GM12878 (cell line): ENCODE data around the gene EME2. TPM values are rescaled to one million over a fixed set of nuclear protein-coding genes. Genes with fewer than 3 reads are reported as not detected.

Source experiments
- CEBPZ ChIP-seq: fragments of 150-350 bp; IDR thresholded peaks from 2 replicates; pipeline ENCODE4 v1.6.1; 2016; ENCODE audit warnings: low read depth, low read length
- EZH2 ChIP-seq: IDR thresholded peaks from 2 replicates; pipeline ENCODE4 v1.6.1; 2012; ENCODE audit warnings: low read depth, mild to moderate bottlenecking, control low read depth, inconsistent platforms, low read length, borderline replicate concordance; ENCODE audit not compliant: control insufficient read depth
- GABPA ChIP-seq: IDR thresholded peaks from 2 replicates; pipeline ENCODE4 v1.6.1; 2014; ENCODE audit warnings: antibody characterized with exemption, low read depth, mild to moderate bottlenecking, inconsistent platforms
- IRF5 ChIP-seq: fragments of 450-650 bp; IDR thresholded peaks from 2 replicates; pipeline ENCODE4 v1.6.1; 2017; ENCODE audit warnings: borderline replicate concordance
- MTA2 ChIP-seq: fragments of 450-650 bp; IDR thresholded peaks from 2 replicates; pipeline ENCODE4 v1.6.1; 2016; ENCODE audit warnings: low read depth, mild to moderate bottlenecking, moderate library complexity
- PKNOX1 ChIP-seq: fragments of 450-650 bp; IDR thresholded peaks from 2 replicates; pipeline ENCODE4 v1.6.1; 2016; ENCODE audit warnings: mild to moderate bottlenecking
- RAD21 ChIP-seq: IDR thresholded peaks from 2 replicates; pipeline ENCODE4 v1.6.1; 2011; ENCODE audit warnings: mild to moderate bottlenecking, low read depth, low read length, moderate library complexity; ENCODE audit not compliant: insufficient read depth
- SMARCA5 ChIP-seq: fragments of 450-650 bp; IDR thresholded peaks from 2 replicates; pipeline ENCODE4 v1.6.1; 2017; ENCODE audit warnings: mild to moderate bottlenecking
- SPI1 ChIP-seq: IDR thresholded peaks from 2 replicates; pipeline ENCODE4 v1.6.1; 2011; ENCODE audit warnings: low read depth, mild to moderate bottlenecking, low read length, moderate library complexity, borderline replicate concordance; ENCODE audit not compliant: insufficient read depth
- TBL1XR1 ChIP-seq: IDR thresholded peaks from 2 replicates; pipeline ENCODE4 v1.6.1; 2012; ENCODE audit warnings: low read depth, low read length, improper control_type of control experiment
- YY1 ChIP-seq: IDR thresholded peaks from 2 replicates; pipeline ENCODE4 v1.6.1; 2011; ENCODE audit warnings: low read depth, mild to moderate bottlenecking, low read length
- polyA plus RNA-seq, 11 experiments: library from polyadenylated mRNA; depleted of rRNA in 4 of 11; unstranded in 6 of 11; stranded (reverse) in 5 of 11; fragments of >200 nt; fragmentation: Nextera tagmentation in 4 of 11; fragmentation: Illumina TruSeq in 1 of 11; extraction: Ambion mirVana in 4 of 11; extraction: Trizol in 1 of 11; gene quantifications; 1 replicate in 1 of 11; 2 replicates in 10 of 11; pipeline versions ENCODE4 v1.2.1 to v1.2.3, GENCODE V29; 2011 to 2016; ENCODE audit warnings: inconsistent platforms in 2 of 11, missing spikeins in 2 of 11, low read depth in 1 of 11
- total RNA-seq, 4 experiments: library from RNA; depleted of rRNA in 3 of 4; stranded (reverse); fragments of >200 nt in 3 of 4; fragmentation: Illumina TruSeq in 1 of 4; extraction: Trizol in 1 of 4; gene quantifications; 2 replicates each; pipeline versions ENCODE4 v1.2.1 to v1.2.3, GENCODE V29; 2013 to 2021
- TF ChIP-seq, protein P1 (sequence below): IDR thresholded peaks from 2 replicates; pipeline ENCODE4 v1.6.1; 2012; ENCODE audit warnings: improper control_type of control experiment, low read depth, low read length; ENCODE audit not compliant: insufficient replicate concordance
- TF ChIP-seq, protein P2 (sequence below): IDR thresholded peaks from 2 replicates; pipeline ENCODE4 v1.6.1; 2011; ENCODE audit warnings: low read depth, mild to moderate bottlenecking, low read length, moderate library complexity, borderline replicate concordance; ENCODE audit errors: extremely low read depth
- TF ChIP-seq, protein P3 (sequence below), 3 experiments: IDR thresholded peaks in 2 of 3; conservative IDR thresholded peaks in 1 of 3; 2 replicates each; pipeline ENCODE4 v1.5.1; 2011; ENCODE audit warnings: low read depth in 3 of 3, low read length in 3 of 3, mild to moderate bottlenecking in 3 of 3, control low read depth in 2 of 3, moderate library complexity in 2 of 3, inconsistent platforms in 1 of 3, mixed read lengths in 1 of 3; ENCODE audit not compliant: control insufficient read depth in 2 of 3, insufficient read depth in 1 of 3; ENCODE audit errors: extremely low read depth in 1 of 3

The EME2 gene
- total and polyA plus RNA-seq, 10 of the 15 experiments (the other 5 are each of a cell fraction or from before 2014, with no cell fraction given) = 0.29 to 16.9 (median 4.1) TPM

GRCh38 chr16:1812732-1813163, 40.1 kb downstream of the EME2 start (continued):
- TF ChIP-seq CEBPZ (no peak), TBL1XR1 (no peak), EZH2 (no peak), SPI1 (no peak), MTA2 (no peak), IRF5 (no peak), SMARCA5 (no peak), PKNOX1 (no peak), YY1 (no peak), RAD21 (peak; percentile 26; the same call in 1 of the 2 replicates), GABPA (no peak)
- TF ChIP-seq, protein P1, sequence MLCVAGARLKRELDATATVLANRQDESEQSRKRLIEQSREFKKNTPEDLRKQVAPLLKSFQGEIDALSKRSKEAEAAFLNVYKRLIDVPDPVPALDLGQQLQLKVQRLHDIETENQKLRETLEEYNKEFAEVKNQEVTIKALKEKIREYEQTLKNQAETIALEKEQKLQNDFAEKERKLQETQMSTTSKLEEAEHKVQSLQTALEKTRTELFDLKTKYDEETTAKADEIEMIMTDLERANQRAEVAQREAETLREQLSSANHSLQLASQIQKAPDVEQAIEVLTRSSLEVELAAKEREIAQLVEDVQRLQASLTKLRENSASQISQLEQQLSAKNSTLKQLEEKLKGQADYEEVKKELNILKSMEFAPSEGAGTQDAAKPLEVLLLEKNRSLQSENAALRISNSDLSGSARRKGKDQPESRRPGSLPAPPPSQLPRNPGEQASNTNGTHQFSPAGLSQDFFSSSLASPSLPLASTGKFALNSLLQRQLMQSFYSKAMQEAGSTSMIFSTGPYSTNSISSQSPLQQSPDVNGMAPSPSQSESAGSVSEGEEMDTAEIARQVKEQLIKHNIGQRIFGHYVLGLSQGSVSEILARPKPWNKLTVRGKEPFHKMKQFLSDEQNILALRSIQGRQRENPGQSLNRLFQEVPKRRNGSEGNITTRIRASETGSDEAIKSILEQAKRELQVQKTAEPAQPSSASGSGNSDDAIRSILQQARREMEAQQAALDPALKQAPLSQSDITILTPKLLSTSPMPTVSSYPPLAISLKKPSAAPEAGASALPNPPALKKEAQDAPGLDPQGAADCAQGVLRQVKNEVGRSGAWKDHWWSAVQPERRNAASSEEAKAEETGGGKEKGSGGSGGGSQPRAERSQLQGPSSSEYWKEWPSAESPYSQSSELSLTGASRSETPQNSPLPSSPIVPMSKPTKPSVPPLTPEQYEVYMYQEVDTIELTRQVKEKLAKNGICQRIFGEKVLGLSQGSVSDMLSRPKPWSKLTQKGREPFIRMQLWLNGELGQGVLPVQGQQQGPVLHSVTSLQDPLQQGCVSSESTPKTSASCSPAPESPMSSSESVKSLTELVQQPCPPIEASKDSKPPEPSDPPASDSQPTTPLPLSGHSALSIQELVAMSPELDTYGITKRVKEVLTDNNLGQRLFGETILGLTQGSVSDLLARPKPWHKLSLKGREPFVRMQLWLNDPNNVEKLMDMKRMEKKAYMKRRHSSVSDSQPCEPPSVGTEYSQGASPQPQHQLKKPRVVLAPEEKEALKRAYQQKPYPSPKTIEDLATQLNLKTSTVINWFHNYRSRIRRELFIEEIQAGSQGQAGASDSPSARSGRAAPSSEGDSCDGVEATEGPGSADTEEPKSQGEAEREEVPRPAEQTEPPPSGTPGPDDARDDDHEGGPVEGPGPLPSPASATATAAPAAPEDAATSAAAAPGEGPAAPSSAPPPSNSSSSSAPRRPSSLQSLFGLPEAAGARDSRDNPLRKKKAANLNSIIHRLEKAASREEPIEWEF = no peak
- TF ChIP-seq, protein P2, sequence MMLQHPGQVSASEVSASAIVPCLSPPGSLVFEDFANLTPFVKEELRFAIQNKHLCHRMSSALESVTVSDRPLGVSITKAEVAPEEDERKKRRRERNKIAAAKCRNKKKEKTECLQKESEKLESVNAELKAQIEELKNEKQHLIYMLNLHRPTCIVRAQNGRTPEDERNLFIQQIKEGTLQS = no peak
- TF ChIP-seq, protein P3, sequence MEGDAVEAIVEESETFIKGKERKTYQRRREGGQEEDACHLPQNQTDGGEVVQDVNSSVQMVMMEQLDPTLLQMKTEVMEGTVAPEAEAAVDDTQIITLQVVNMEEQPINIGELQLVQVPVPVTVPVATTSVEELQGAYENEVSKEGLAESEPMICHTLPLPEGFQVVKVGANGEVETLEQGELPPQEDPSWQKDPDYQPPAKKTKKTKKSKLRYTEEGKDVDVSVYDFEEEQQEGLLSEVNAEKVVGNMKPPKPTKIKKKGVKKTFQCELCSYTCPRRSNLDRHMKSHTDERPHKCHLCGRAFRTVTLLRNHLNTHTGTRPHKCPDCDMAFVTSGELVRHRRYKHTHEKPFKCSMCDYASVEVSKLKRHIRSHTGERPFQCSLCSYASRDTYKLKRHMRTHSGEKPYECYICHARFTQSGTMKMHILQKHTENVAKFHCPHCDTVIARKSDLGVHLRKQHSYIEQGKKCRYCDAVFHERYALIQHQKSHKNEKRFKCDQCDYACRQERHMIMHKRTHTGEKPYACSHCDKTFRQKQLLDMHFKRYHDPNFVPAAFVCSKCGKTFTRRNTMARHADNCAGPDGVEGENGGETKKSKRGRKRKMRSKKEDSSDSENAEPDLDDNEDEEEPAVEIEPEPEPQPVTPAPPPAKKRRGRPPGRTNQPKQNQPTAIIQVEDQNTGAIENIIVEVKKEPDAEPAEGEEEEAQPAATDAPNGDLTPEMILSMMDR (IDR thresholded peaks at IDR 0.05 in 2 of 3, conservative IDR thresholded peaks at IDR 0.05 in 1 of 3; ENCODE audit: control insufficient read depth in 2 of 3, extremely low read depth in 1 of 3, insufficient read depth in 1 of 3, low read depth in 3 of 3, low read length in 3 of 3) = peak; percentile 17 to 34 (median 33); a peak in 4 of 6 replicates
